ENCODE measurements around the gene GALNT14. TPM values are rescaled to one million over a fixed set of nuclear protein-coding genes. Genes with fewer than 3 reads are reported as not detected.

Gene GALNT14
- total RNA-seq, 1 experiment from 2014 or later = 0.21 TPM

DNA sequence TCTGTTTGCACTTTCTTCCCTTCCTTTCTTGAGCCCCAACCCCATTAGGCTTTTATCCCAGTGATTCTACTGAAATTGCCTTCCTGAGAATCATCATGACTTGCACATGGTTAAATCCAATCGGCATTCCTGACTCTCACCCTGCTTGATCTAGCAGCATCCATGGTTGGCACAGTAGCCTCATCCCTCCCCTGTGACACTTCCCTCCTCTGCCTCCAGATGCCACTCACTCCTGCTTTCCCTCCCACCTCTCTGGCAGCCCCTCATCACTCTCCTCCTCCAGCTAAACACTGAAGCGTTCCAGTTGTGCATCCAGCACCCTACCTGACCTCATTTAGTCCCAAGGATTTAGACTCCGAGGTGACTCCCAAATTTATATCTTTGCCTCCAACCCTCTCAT, 114.7 kb downstream of the GALNT14 start:
- no peak for DNase-seq (ENCODE audit: low read depth in 1 of 2, low spot score in 2 of 2)
- no peak overlapping the region for H3K4me3 ChIP-seq
- H3K36me3 ChIP-seq = no peaks in the 10 kb centered on the region
- H3K27me3 ChIP-seq (replicated peaks) = no peaks in the 10 kb centered on the region
- H3K4me1 ChIP-seq (replicated peaks) = no peaks in the 10 kb centered on the region
- H3K9me3 ChIP-seq (replicated peaks) = no peaks in the 10 kb centered on the region
- no peak overlapping the region for H3K27ac ChIP-seq

DNA sequence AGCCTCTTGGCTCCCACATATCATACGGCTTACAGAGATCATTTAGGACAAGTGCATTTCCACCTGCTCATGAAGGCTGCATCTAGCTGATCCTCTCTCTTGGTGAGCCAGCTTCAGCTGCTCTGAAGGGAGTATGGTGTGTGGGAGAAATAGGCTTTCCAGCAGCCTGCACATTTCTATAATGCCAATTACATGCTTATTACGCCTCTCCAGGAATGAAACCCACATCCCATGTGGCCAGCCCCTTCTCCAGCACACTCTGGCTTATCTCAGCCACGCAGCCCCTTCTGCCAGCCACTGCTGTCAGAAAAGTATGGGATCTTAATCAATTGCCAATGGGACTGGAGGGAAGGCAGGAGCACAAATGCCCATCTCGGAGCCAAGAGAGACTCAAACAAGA, 117.5 kb downstream of the GALNT14 start:
- Histone ChIP-seq H3K27ac (no peak overlapping the region), H3K4me1 (replicated peaks) (no peaks in the 10 kb centered on the region), H3K27me3 (replicated peaks) (no peaks in the 10 kb centered on the region), H3K4me3 (no peak overlapping the region), H3K36me3 (no peaks in the 10 kb centered on the region), H3K9me3 (replicated peaks) (no peaks in the 10 kb centered on the region)
- DNase-seq (ENCODE audit: low read depth in 1 of 2, low spot score in 2 of 2) = no peak

DNA sequence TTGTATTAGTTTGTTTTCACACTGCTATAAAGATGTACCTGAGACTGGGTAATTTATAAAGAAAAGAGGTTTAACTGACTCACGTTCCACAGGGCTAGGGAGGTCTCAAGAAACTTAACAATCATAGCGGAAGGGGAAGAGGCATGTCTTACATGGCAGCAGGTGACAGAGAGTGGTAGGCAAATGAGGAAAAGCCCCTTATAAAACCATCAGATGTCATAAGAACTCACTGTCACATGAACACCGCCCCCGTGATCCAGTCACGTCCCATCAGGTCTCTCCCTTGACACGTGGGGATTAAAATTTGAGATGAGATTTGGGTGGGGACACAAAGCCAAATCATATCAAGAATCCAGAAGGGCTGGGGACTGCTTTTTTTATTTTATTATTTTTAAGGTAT, 120.0 kb downstream of the GALNT14 start:
- no peak overlapping the region for H3K27ac ChIP-seq
- DNase-seq (ENCODE audit: low read depth in 1 of 2, low spot score in 2 of 2) = no peak
- no peaks in the 10 kb centered on the region for H3K4me1 ChIP-seq (replicated peaks)
- H3K27me3 ChIP-seq (replicated peaks) = no peaks in the 10 kb centered on the region
- no peaks in the 10 kb centered on the region for H3K36me3 ChIP-seq
- no peak overlapping the region for H3K4me3 ChIP-seq
- no peaks in the 10 kb centered on the region for H3K9me3 ChIP-seq (replicated peaks)

DNA sequence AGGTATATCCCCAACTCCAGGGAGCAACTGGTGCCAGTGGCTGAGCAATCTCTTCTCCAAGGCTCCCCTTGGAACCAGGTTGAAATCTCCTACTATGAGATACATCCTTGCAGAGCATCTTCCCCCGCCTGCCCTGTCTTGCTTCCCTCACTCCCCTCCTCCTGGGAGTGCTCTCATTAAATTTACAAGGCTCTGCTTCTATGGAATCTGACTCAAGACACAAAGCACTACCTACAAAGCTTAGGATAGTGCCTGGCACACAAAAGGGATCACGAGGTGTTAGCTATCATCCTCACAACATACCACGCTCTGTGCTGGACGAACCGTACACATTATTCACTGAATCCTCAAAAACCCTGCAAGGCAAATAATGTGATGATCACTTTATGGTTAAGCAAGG, 121.6 kb downstream of the GALNT14 start:
- Histone ChIP-seq H3K36me3 (no peaks in the 10 kb centered on the region), H3K27ac (no peak overlapping the region), H3K4me3 (no peak overlapping the region), H3K4me1 (replicated peaks) (no peaks in the 10 kb centered on the region), H3K9me3 (replicated peaks) (no peaks in the 10 kb centered on the region), H3K27me3 (replicated peaks) (no peaks in the 10 kb centered on the region)
- DNase-seq (ENCODE audit: low read depth in 1 of 2, low spot score in 2 of 2) = no peak

DNA sequence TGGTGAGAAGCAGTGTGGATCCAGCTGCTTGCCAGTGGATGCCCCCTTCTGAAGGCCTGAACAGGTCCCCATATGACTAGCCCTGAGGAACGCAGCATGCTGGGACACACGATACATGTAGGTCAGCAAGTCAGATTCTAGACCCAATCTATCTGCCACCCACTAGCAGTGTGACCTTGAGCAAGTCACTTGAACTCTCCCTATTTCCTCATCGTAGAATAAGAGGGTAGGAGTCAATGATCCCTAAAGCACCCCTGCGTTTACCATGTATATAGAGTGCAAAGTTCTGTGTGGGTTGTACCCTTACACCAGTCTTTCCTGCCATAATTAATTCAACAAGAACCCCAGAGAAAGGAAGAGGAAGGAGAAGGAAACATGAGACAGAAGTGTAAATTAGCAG, 123.7 kb downstream of the GALNT14 start:
- DNase-seq (ENCODE audit: low read depth in 1 of 2, low spot score in 2 of 2) = no peak
- no peaks in the 10 kb centered on the region for H3K36me3 ChIP-seq
- no peak overlapping the region for H3K27ac ChIP-seq
- H3K4me1 ChIP-seq (replicated peaks) = no peaks in the 10 kb centered on the region
- H3K27me3 ChIP-seq (replicated peaks) = no peaks in the 10 kb centered on the region
- H3K4me3 ChIP-seq = no peak overlapping the region
- H3K9me3 ChIP-seq (replicated peaks) = no peaks in the 10 kb centered on the region

DNA sequence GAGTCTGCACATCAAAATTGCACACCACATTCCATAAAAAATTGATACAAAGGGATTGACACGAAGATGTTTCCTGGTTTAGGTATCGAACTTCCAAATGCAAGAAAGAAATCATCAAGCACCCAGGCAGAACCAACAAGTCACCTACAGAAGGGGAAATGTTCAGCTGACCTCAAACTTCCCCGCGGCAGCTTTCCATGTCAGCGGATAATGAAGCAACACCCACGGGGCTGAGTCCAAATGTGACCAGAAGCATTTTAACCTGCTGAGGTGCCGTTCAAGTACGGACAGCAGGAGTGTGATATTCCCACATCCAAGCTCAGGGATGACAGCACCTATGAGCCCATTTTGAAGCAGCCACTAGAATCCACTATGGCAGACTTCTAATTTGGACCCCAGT, 124.9 kb downstream of the GALNT14 start:
- no peak overlapping the region for H3K4me3 ChIP-seq
- no peaks in the 10 kb centered on the region for H3K36me3 ChIP-seq
- no peak for DNase-seq (ENCODE audit: low read depth in 1 of 2, low spot score in 2 of 2)
- no peaks in the 10 kb centered on the region for H3K27me3 ChIP-seq (replicated peaks)
- no peak overlapping the region for H3K27ac ChIP-seq
- H3K9me3 ChIP-seq (replicated peaks) = no peaks in the 10 kb centered on the region
- H3K4me1 ChIP-seq (replicated peaks) = no peaks in the 10 kb centered on the region

DNA sequence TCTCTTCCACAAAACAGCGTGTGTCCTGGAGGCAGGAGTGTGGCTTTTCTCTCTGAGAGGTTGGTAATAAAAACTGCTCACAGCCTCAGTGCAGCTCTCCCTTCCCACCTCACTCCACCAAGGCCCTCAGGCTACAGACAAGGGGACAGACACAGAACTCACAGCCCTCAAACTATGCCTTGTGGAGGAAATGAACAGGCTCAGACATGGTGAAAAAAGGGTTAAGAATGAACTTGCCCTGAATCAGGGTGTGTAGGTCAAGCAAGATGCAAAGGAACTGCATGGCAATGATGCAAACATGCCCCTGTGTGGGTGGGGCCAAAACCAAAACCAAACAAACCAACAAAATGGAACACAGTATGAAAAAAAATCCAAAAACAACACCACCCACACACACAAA, 125.8 kb downstream of the GALNT14 start:
- no peak overlapping the region for H3K4me3 ChIP-seq
- no peaks in the 10 kb centered on the region for H3K9me3 ChIP-seq (replicated peaks)
- no peaks in the 10 kb centered on the region for H3K27me3 ChIP-seq (replicated peaks)
- DNase-seq (ENCODE audit: low read depth in 1 of 2, low spot score in 2 of 2) = no peak
- no peak overlapping the region for H3K27ac ChIP-seq
- no peaks in the 10 kb centered on the region for H3K4me1 ChIP-seq (replicated peaks)
- no peaks in the 10 kb centered on the region for H3K36me3 ChIP-seq

DNA sequence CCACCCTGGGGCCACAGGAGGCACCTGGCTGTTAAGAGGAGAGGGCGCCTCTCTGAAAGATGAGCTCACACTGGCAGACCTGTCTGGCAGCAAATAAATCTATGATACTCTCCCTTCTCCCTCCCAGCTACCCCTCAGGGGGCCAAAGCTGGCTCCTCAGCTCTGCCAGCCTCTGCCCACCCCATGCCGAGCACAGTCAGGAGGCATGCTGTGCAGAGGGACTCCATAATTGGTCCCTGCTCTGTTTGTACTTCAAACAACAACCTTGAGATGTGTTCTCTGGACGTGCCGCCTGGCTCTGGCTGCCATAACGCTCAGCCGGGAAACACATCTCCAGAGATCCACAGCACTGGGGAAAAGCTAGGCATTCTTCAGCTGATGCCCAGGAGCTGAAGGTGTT, 126.7 kb downstream of the GALNT14 start:
- Histone ChIP-seq H3K36me3 (no peaks in the 10 kb centered on the region), H3K4me3 (no peak overlapping the region), H3K27ac (no peak overlapping the region), H3K27me3 (replicated peaks) (no peaks in the 10 kb centered on the region), H3K4me1 (replicated peaks) (no peaks in the 10 kb centered on the region), H3K9me3 (replicated peaks) (no peaks in the 10 kb centered on the region)
- no peak for DNase-seq (ENCODE audit: low read depth in 1 of 2, low spot score in 2 of 2)

DNA sequence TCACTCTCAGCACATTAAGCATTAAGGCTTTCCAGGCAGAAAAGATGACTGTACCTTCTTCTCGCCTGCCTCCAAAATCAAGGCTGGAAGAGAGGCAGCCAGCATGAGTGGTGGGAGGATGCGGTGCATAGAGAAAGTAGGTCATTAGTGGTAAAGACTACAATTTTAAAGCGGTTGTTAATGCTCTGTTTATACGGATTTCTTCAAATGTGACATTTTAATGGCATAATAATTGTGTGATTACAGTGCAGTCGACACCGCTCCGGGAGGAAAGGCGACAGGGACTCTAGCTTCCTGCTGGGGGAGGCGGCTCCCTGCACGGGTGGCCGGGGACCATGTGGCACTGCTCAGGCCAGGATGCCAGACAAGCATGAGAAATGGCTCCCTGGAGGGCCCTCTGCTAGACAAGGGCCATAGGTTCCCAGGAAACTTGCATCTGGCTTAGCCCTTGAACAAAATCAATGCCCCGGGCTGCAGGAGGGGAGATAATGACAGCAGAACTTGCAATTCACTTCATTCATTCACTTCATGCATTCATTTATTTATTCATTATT, 129.6 kb downstream of the GALNT14 start:
- no peaks in the 10 kb centered on the region; the same call in 1 of the 2 replicates for H3K27me3 ChIP-seq (replicated peaks)
- no peak for DNase-seq (ENCODE audit: low read depth in 1 of 2, low spot score in 2 of 2)
- H3K4me1 ChIP-seq (replicated peaks) = no peaks in the 10 kb centered on the region
- H3K27ac ChIP-seq = no peak overlapping the region
- no peaks in the 10 kb centered on the region for H3K9me3 ChIP-seq (replicated peaks)
- H3K4me3 ChIP-seq = no peak overlapping the region
- H3K36me3 ChIP-seq = no peaks in the 10 kb centered on the region

DNA sequence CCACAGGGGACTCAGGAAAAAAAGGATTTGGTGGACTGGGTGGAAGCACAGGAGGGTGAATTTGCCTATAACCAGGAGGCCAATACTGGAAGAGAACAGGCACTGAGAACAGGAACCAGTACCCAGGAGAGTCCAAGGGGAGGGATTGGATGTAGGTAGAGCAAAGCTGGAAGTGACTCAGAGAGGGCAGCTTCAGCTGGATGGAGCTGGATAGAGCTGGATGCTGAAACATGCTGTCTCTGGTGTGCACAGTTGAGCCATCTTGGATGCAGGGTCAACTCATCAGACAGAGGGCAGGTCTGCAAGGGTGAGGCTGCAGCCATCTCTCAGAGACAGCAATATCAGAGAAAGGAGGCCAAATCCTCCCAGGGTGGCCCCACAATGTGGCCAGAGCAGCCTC, 134.0 kb downstream of the GALNT14 start:
- Histone ChIP-seq H3K4me1 (replicated peaks) (no peaks in the 10 kb centered on the region), H3K27me3 (replicated peaks) (no peaks in the 10 kb centered on the region; the same call in 1 of the 2 replicates), H3K9me3 (replicated peaks) (no peaks in the 10 kb centered on the region), H3K27ac (no peak overlapping the region), H3K4me3 (no peak overlapping the region), H3K36me3 (no peaks in the 10 kb centered on the region)
- no peak for DNase-seq (ENCODE audit: low read depth in 1 of 2, low spot score in 2 of 2)

DNA sequence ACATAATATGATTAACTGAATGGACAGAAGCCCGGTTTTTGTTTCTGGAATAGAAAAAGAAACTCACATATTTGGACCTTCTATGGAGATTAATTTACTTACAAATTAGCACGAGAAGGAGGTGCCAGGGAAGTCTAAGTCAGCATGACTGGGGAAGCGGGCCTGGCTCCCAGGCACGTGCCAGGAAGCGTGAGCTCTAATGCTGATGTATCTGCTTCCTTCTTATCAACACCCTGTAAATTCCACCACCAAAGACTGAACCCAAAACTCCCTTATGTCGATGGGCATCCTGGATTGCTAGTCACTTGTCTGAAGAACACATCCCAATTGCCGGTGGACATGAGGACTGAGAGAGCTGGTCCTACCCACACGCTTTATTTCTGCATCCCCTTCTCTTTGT, 134.5 kb downstream of the GALNT14 start:
- Histone ChIP-seq H3K27me3 (replicated peaks) (no peaks in the 10 kb centered on the region; the same call in 1 of the 2 replicates), H3K4me1 (replicated peaks) (no peaks in the 10 kb centered on the region), H3K9me3 (replicated peaks) (no peaks in the 10 kb centered on the region), H3K27ac (no peak overlapping the region), H3K4me3 (no peak overlapping the region), H3K36me3 (no peaks in the 10 kb centered on the region)
- DNase-seq (ENCODE audit: low read depth in 1 of 2, low spot score in 2 of 2) = no peak

DNA sequence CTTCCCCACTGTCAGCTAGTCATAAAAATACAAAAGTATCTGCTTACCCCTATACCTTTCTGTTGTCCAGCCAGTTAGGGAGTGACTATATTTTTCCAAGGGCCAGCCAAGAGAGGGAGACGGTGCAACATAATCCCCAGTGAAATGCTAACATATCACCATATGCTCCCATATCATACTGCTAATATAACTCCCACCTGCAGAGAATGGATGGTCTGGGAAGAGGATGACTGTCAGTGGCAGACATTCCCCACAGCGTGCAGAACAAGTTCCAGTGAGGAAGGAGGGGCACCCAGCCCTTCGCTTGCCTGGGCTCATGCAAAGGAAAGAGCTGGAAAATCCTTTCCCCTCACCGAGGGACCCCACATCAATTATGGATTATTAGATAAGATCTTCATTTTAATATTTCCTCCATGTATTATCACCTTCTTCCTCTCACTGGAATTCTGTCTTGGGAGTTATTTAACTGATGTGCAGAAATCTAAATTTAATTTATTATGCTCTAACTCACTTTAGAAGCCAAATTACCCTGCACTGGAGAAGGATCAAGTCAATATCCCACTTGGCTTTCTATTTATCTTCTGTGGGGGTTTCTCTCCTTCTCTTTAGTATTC, 135.6 kb downstream of the GALNT14 start:
- DNase-seq (ENCODE audit: low read depth in 1 of 2, low spot score in 2 of 2) = no peak
- Histone ChIP-seq H3K27me3 (replicated peaks) (peaks cover 4% of the 10 kb centered on the region; the same call in 1 of the 2 replicates), H3K4me1 (replicated peaks) (no peaks in the 10 kb centered on the region), H3K9me3 (replicated peaks) (no peaks in the 10 kb centered on the region), H3K27ac (no peak overlapping the region), H3K36me3 (no peaks in the 10 kb centered on the region), H3K4me3 (no peak overlapping the region)

DNA sequence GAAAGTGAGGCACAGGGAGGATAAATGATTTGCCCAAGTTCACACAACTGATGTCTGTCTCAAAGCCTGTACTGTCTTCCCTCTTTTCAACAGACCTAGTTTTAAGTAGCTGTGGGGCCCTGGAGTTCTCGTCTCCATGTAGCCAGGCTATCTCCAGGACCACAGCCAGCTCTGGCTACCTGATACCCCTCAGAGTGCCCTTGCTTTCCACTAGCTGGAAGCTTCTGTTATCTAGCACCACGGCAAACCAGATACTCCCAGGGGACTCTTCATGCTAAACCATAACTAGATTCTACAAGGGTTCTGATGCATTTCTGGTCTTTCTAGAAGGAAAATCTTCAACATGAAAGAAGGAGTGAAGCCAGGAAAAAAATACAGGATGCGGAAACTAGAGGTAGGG, 137.3 kb downstream of the GALNT14 start:
- Histone ChIP-seq H3K9me3 (replicated peaks) (no peaks in the 10 kb centered on the region), H3K4me3 (no peak overlapping the region), H3K36me3 (no peaks in the 10 kb centered on the region), H3K27ac (no peak overlapping the region), H3K27me3 (replicated peaks) (peaks cover 4% of the 10 kb centered on the region; the same call in 1 of the 2 replicates), H3K4me1 (replicated peaks) (no peaks in the 10 kb centered on the region)
- no peak for DNase-seq (ENCODE audit: low read depth in 1 of 2, low spot score in 2 of 2)

DNA sequence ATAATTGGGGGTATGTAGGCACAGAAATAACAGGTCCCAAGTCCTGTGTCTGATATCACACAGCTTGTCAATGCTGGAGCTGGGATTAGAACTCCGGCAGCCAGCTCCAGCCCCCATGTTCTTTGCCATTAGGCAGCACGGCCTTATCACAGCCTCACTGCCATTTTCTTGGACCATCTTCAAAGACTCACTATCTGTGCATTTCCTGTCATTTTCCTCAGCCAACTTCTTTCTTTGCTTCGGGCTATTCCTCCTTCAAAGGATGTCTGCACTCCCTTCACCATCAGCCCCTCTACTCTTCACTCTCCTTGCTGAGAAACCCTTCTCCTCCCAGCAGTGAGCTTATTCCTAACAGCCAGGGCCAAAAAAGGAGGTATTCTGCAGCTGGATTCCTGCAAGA, 139.6 kb downstream of the GALNT14 start:
- Histone ChIP-seq H3K4me3 (no peak overlapping the region), H3K36me3 (no peaks in the 10 kb centered on the region), H3K27ac (no peak overlapping the region), H3K4me1 (replicated peaks) (no peaks in the 10 kb centered on the region), H3K9me3 (replicated peaks) (no peaks in the 10 kb centered on the region), H3K27me3 (replicated peaks) (peaks cover 4% of the 10 kb centered on the region; the same call in 1 of the 2 replicates)
- no peak for DNase-seq (ENCODE audit: low read depth in 1 of 2, low spot score in 2 of 2)

DNA sequence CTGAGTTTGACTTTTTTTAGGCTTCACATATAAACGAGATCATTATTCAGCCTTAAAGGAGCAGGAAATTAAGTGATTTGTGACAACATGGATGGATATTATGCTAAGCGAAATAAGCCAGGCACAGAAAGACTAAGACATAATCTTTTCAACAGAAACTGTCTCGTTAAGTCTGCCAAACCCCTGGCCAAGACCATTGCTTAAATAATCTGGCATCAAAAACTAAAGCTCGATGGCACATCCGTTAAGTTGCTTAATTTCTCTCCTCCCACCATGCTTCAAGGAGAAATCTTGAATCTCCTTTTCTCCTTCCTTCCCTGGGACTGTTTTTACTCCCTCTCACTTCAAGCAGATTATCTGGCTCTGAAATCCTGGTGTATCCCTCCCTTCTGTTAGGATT, 140.3 kb downstream of the GALNT14 start:
- H3K9me3 ChIP-seq (replicated peaks) = no peaks in the 10 kb centered on the region
- no peak overlapping the region for H3K4me3 ChIP-seq
- H3K27ac ChIP-seq = no peak overlapping the region
- peaks cover 4% of the 10 kb centered on the region; the same call in 1 of the 2 replicates for H3K27me3 ChIP-seq (replicated peaks)
- no peak for DNase-seq (ENCODE audit: low read depth in 1 of 2, low spot score in 2 of 2)
- H3K36me3 ChIP-seq = no peaks in the 10 kb centered on the region
- no peaks in the 10 kb centered on the region for H3K4me1 ChIP-seq (replicated peaks)

Data from SJSA1 (cell line).